Mesothelial cell of epicardium (in vitro differentiated cells): Measurements from ENCODE around the gene XPC. TPM values are rescaled to one million over a fixed set of nuclear protein-coding genes. Genes with fewer than 3 reads are reported as not detected.
A peak's percentile ranks its signal among the peaks of the same experiment; 100 is the strongest.

ENCODE experiments used
- DNase-seq, 2 experiments: peaks; one replicate each; pipeline ENCODE4 v3.0.0; 2021; ENCODE audit warnings: low spot score in 2 of 2; ENCODE audit not compliant: unreplicated experiment in 2 of 2
- H3K27ac Mint-ChIP-seq: 2 replicates; pipeline ENCODE4 v1.8.0; 2021; ENCODE audit warnings: mixed read lengths
- H3K27me3 Mint-ChIP-seq: 2 replicates; pipeline ENCODE4 v1.8.0; 2021; ENCODE audit warnings: low read depth, mixed read lengths
- H3K36me3 Mint-ChIP-seq: 2 replicates; pipeline ENCODE4 v1.8.0; 2021; ENCODE audit warnings: mixed read lengths
- H3K4me1 Mint-ChIP-seq: 2 replicates; pipeline ENCODE4 v1.8.0; 2021; ENCODE audit warnings: mixed read lengths
- H3K4me3 Mint-ChIP-seq: 2 replicates; pipeline ENCODE4 v1.8.0; 2021; ENCODE audit warnings: mild to moderate bottlenecking, moderate library complexity, mixed read lengths
- H3K9me3 Mint-ChIP-seq: 2 replicates; pipeline ENCODE4 v1.8.0; 2021; ENCODE audit warnings: mixed read lengths
- total RNA-seq: library from RNA; stranded (reverse); gene quantifications from 3 replicates; pipeline ENCODE4 v1.2.1, GENCODE V29; 2021
- TF ChIP-seq, protein P1 (sequence below): fragments of 200-600 bp; sonication (generic); IDR thresholded peaks from one replicate; pipeline ENCODE4 v1.5.0; 2021; ENCODE audit warnings: antibody characterized with exemption; ENCODE audit not compliant: unreplicated experiment

Gene XPC
- total RNA-seq, 1 donor from 2014 or later: 47.8 TPM

DNA sequence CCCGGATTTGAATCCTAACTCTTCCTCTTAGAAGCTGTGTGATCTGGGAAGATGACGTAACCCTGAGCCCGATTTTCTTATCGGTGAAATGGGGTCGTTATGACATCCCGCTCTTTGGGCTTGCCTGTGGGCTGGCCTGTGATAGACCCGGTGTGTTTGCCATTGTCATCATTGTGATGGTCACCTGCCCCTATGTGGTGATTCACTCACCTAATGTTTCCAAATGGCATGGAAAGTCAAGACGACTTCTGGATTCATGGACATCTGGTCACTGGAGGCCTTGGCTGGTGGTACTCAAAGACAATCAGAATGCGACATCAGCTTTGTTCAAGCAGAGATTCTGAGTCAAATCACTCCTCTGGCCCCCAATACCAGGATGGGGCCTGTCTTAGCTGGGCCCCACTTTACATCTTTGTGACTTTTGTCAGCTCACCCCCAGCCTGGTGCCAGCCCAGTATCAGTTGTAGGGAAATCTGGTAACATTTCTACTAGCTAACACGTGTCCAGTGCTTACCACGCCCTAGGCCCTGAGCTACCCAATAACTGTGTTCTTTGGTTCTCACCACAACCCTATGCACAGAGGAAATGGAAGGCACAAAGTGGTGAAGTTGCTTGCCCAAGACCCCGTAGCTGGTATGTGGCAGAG is 50.8 kb downstream of the XPC start:
- Mint-ChIP-seq H3K4me1 (peaks cover 29% of the 10 kb centered on the region), H3K27ac (peak overlapping the region; percentile 5), H3K9me3 (no peaks in the 10 kb centered on the region), H3K4me3 (peak overlapping the region; percentile 3), H3K36me3 (peaks cover 23% of the 10 kb centered on the region), H3K27me3 (no peaks in the 10 kb centered on the region)
- TF ChIP-seq, protein P1, sequence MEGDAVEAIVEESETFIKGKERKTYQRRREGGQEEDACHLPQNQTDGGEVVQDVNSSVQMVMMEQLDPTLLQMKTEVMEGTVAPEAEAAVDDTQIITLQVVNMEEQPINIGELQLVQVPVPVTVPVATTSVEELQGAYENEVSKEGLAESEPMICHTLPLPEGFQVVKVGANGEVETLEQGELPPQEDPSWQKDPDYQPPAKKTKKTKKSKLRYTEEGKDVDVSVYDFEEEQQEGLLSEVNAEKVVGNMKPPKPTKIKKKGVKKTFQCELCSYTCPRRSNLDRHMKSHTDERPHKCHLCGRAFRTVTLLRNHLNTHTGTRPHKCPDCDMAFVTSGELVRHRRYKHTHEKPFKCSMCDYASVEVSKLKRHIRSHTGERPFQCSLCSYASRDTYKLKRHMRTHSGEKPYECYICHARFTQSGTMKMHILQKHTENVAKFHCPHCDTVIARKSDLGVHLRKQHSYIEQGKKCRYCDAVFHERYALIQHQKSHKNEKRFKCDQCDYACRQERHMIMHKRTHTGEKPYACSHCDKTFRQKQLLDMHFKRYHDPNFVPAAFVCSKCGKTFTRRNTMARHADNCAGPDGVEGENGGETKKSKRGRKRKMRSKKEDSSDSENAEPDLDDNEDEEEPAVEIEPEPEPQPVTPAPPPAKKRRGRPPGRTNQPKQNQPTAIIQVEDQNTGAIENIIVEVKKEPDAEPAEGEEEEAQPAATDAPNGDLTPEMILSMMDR: no peak
- peak in 1 of 2 experiments; percentile 6 for DNase-seq

DNA sequence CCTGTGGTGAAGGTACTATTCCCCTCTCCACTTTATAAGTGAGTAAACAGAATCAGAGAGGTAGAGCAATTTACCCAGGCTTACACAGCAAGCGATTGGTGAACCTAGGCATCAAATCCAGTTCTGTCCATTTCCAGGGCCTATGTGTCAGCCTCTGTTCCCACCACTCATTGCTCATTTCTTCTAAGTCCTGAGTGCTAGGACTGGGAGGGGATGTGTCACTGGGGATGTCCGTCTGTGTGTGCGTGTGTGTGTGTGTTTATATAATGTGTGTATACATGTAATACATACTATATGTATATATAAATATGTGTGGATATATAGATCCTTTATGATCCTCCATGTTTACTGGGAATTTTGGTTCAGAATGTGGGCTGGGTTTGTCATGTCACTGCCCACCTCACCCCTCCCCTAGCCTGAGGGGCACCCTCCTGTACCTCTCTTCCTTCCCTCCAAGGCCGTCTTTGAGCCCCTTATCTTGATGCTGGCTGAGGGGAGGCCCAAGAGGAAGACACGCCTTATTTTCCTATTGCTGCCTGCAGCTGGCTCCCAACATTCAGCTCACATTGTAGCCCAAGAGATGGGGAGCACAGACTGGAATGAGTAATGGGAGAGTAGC is 51.4 kb downstream of the XPC start:
- peak overlapping the region; percentile 100 for H3K4me3 Mint-ChIP-seq
- H3K27ac Mint-ChIP-seq: peak overlapping the region; percentile 100
- no peaks in the 10 kb centered on the region for H3K9me3 Mint-ChIP-seq
- H3K27me3 Mint-ChIP-seq: no peaks in the 10 kb centered on the region
- peaks cover 22% of the 10 kb centered on the region for H3K36me3 Mint-ChIP-seq
- DNase-seq: peak in 1 of 2 experiments; percentile 10
- TF ChIP-seq, protein P1: no peak
- peaks cover 35% of the 10 kb centered on the region for H3K4me1 Mint-ChIP-seq

DNA sequence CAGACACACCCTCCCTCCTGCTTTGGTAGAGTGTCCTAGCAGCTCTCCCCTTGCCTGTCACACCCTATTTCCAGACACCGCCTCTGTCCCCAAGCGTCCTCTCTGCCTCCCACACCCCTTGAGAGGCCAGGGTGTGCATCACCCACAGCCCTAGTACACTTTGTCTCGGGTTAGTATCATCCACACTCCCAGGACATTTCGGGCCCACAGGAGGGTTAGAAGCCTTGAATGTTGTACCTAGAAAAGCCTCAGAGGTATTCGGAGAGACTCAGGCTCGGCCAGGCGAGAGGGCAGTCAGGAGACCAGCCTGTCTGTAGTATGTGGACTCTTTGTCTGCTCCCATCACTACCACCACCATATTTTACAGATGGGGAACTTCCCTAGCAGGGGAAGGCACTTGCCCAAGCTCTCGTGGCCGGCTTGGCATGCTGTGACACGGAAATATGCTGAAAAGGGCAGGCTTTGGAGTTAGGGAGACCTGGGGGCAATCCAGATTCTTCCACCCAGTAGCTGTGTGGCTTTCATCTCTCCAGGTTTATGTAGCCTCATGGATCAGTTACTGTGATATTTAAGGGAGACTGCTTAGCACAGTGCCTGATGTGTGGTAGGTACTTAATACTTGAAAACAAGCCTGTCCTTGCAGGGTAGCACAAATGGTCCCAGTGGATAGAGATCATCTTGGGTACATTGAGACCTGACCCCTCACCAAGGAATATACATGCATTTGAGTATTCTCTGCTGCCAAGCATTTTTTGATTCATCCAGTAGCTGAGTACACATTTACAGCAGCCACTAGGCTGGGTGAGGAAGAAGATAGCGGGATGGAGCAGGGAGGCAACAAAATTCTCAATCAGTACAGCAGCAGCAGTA is 52.1 kb downstream of the XPC start:
- Mint-ChIP-seq H3K9me3 (no peaks in the 10 kb centered on the region), H3K27me3 (no peaks in the 10 kb centered on the region), H3K4me1 (peaks cover 41% of the 10 kb centered on the region), H3K36me3 (peaks cover 20% of the 10 kb centered on the region), H3K4me3 (peak overlapping the region; percentile 100), H3K27ac (peak overlapping the region; percentile 100)
- TF ChIP-seq, protein P1: no peak
- DNase-seq: no peak

DNA sequence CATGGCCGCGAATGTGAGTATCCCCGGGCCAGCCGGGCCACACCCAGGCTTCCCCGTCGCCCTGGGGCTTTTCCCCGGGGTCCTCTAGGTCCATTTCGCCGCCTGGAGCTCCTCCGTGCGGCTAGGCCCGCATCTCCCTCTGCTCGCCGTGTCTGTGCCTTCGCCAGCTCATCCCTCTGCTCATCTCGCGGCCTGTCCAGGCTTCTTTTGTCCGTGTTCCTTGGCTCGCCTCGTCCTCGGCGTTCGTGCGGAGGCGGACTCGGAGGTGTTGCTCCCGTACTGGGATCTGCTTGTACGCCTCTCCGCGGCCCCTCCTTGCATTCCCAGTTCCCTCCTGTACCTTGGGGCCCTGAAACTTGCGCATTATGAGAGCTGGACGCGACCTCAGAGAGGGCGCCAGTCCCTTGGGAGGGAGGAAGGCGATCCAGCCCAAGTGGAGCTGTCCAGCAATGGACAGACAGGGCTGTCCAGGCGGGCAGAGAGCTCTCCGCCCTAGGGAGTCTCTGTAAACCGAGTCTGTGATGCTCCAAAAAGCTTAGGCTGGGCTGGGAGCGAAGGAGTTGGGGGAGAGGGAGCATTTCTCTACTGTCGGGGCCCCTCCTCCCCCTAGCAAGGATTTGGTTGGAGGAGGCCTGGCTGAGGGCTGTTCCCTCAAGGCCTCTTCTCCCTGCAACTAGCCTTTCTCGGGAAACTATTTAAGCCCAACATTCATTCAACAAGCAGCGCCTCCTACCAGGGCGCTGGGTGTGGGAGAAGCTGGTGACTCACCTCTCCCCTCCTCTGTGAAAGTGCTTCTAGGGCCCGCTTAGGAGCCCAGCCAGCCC is 53.0 kb downstream of the XPC start:
- TF ChIP-seq, protein P1: no peak
- Mint-ChIP-seq H3K36me3 (peaks cover 24% of the 10 kb centered on the region), H3K27ac (peak overlapping the region; percentile 100), H3K27me3 (no peaks in the 10 kb centered on the region), H3K4me1 (peaks cover 45% of the 10 kb centered on the region), H3K4me3 (peak overlapping the region; percentile 100), H3K9me3 (no peaks in the 10 kb centered on the region)
- DNase-seq: no peak

DNA sequence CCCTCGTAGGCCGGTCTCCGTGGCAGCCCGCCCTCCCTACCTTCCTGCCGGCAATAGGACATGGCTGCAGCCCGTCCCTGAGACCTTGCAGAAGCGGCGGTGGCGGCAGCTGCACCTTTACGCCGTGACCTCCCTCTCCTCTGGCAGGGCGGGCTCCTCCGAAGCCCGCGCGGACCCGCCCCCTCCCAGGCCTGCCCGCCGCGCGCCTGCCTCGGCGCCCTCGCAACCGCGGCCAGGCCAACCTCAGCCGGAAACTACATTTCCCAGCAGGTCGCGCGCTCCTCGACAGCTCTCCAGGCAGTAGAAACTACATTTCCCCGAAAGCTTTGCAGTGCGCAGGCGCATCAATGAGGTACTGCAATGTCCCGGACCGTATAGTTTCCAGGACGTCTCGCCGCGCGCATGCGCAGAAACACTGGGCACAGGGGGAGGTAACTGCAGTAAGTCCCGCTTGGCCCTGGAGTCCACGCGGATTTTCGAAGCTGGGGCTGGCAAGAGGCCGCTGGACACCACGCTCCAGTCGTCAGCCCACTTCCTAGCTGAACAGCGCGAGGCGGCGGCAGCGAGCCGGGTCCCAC is 53.7 kb downstream of the XPC start, which contains the start of the genes CHCHD4 and TMEM43:
Gene CHCHD4 (minus strand): TSS at position 256 of the 578 bp plus-strand sequence. CDS start 194 bp downstream, at position 62.
Gene TMEM43 (plus strand): TSS at position 438 of the 578 bp plus-strand sequence. CDS start 142 bp downstream, outside the sequence.
- H3K4me3 Mint-ChIP-seq: peak within 1 kb of the TSS; percentile 100
- peak; percentile 97 for DNase-seq
- H3K4me1 Mint-ChIP-seq: peaks cover 45% of the 10 kb centered on the region
- H3K36me3 Mint-ChIP-seq: peaks cover 24% of the 10 kb centered on the region
- H3K27me3 Mint-ChIP-seq: no peaks in the 10 kb centered on the region
- H3K27ac Mint-ChIP-seq: peak within 1 kb of the TSS; percentile 100
- TF ChIP-seq, protein P1: peak; percentile 24
- H3K9me3 Mint-ChIP-seq: no peaks in the 10 kb centered on the region
